ENCODE results near the gene TMEM59L. TPM values are rescaled to one million over a fixed set of nuclear protein-coding genes. Genes with fewer than 3 reads are reported as not detected.

The TMEM59L gene
- total and polyA plus RNA-seq, 8 donors: 1.6 to 41.9 (median 33.5) TPM

- Histone ChIP-seq H3K36me3 (peaks cover 0 to 62% of the 10 kb centered on the region in 2 donors), H3K4me3 (no peak overlapping the region), H3K27ac (no peak overlapping the region), H3K27me3 (no peaks in the 10 kb centered on the region), H3K9me3 (no peaks in the 10 kb centered on the region), H3K4me1 (peaks cover 0 to 3% of the 10 kb centered on the region in 2 donors)
- DNase-seq: no peak
- TF ChIP-seq, protein P1, sequence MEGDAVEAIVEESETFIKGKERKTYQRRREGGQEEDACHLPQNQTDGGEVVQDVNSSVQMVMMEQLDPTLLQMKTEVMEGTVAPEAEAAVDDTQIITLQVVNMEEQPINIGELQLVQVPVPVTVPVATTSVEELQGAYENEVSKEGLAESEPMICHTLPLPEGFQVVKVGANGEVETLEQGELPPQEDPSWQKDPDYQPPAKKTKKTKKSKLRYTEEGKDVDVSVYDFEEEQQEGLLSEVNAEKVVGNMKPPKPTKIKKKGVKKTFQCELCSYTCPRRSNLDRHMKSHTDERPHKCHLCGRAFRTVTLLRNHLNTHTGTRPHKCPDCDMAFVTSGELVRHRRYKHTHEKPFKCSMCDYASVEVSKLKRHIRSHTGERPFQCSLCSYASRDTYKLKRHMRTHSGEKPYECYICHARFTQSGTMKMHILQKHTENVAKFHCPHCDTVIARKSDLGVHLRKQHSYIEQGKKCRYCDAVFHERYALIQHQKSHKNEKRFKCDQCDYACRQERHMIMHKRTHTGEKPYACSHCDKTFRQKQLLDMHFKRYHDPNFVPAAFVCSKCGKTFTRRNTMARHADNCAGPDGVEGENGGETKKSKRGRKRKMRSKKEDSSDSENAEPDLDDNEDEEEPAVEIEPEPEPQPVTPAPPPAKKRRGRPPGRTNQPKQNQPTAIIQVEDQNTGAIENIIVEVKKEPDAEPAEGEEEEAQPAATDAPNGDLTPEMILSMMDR (IDR thresholded peaks at IDR 0.05): no peak
- intact Hi-C loops (cut with DNase I): no loop called here
- ATAC-seq: no peak
Measured at GRCh38 chr19:18665771-18666202, 53.1 kb downstream of the TMEM59L start.

- Histone ChIP-seq H3K27me3 (no peaks in the 10 kb centered on the region), H3K9me3 (no peaks in the 10 kb centered on the region), H3K4me3 (no peak overlapping the region), H3K36me3 (peaks cover 0 to 67% of the 10 kb centered on the region in 2 donors), H3K27ac (no peak overlapping the region), H3K4me1 (no peaks in the 10 kb centered on the region)
- no peak for ATAC-seq
- TF ChIP-seq, protein P1 (IDR thresholded peaks at IDR 0.05): no peak
- DNase-seq: no peak
- intact Hi-C loops (cut with DNase I): no loop called here
Measured at GRCh38 chr19:18666317-18666716, 53.6 kb downstream of the TMEM59L start.

- Histone ChIP-seq H3K4me3 (no peak overlapping the region), H3K4me1 (no peaks in the 10 kb centered on the region), H3K27ac (no peak overlapping the region), H3K36me3 (peaks cover 0 to 69% of the 10 kb centered on the region in 2 donors), H3K9me3 (no peaks in the 10 kb centered on the region), H3K27me3 (no peaks in the 10 kb centered on the region)
- ATAC-seq (no peak), DNase-seq (no peak)
- intact Hi-C loops (cut with DNase I): no loop called here
- TF ChIP-seq, protein P1 (IDR thresholded peaks at IDR 0.05): no peak
Measured at GRCh38 chr19:18666784-18667183, 54.1 kb downstream of the TMEM59L start.

GRCh38 chr19:18667531-18668251 is 55.0 kb downstream of the TMEM59L start:
- peaks cover 0 to 69% of the 10 kb centered on the region in 2 donors for H3K36me3 ChIP-seq
- no peak for ATAC-seq

DNA sequence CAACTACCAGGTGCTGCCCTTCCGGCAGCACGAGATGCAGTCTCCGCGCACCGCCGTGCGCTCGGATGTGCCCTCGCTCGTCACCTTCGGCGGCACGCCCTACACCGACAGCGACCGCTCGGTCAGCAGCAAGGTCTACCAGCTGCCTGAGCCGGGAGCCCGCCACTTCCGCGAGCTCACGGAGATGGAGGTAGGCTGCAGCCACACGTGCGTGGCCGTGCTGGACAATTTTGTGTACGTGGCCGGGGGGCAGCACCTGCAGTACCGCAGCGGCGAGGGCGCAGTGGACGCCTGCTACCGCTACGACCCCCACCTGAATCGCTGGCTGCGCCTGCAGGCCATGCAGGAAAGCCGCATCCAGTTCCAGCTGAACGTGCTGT is 55.6 kb downstream of the TMEM59L start:
- Histone ChIP-seq H3K9me3 (no peaks in the 10 kb centered on the region), H3K4me1 (no peaks in the 10 kb centered on the region), H3K36me3 (peaks cover 0 to 69% of the 10 kb centered on the region in 2 donors), H3K4me3 (no peak overlapping the region), H3K27ac (no peak overlapping the region), H3K27me3 (no peaks in the 10 kb centered on the region)
- ATAC-seq (no peak), DNase-seq (no peak)
- intact Hi-C loops (cut with DNase I): no loop called here
- TF ChIP-seq, protein P1 (IDR thresholded peaks at IDR 0.05): no peak

More at GRCh38 chr19:18667531-18668251, 55.0 kb downstream of the TMEM59L start:
- intact Hi-C loops (cut with DNase I): no loop called here
- DNase-seq: no peak
- no peak overlapping the region for H3K27ac ChIP-seq
- H3K27me3 ChIP-seq: no peaks in the 10 kb centered on the region
- H3K9me3 ChIP-seq: no peaks in the 10 kb centered on the region
- H3K4me1 ChIP-seq: no peaks in the 10 kb centered on the region
- TF ChIP-seq, protein P1 (IDR thresholded peaks at IDR 0.05): no peak
- no peak overlapping the region for H3K4me3 ChIP-seq
